GM19238 (cell line): ENCODE results near the gene PGAP2.
A peak's percentile ranks its signal among the peaks of the same experiment; 100 is the strongest.
"Not testable (repeated sequence)": the region's sequence is repeated elsewhere in the genome, so short reads cannot be mapped to it uniquely, and the experiment has no call there.

Experiments
- DNase-seq: peaks from one replicate; pipeline ENCODE4 v3.0.0; 2011; ENCODE audit warnings: low spot score; ENCODE audit not compliant: insufficient read length

PGAP2 gene

DNA sequence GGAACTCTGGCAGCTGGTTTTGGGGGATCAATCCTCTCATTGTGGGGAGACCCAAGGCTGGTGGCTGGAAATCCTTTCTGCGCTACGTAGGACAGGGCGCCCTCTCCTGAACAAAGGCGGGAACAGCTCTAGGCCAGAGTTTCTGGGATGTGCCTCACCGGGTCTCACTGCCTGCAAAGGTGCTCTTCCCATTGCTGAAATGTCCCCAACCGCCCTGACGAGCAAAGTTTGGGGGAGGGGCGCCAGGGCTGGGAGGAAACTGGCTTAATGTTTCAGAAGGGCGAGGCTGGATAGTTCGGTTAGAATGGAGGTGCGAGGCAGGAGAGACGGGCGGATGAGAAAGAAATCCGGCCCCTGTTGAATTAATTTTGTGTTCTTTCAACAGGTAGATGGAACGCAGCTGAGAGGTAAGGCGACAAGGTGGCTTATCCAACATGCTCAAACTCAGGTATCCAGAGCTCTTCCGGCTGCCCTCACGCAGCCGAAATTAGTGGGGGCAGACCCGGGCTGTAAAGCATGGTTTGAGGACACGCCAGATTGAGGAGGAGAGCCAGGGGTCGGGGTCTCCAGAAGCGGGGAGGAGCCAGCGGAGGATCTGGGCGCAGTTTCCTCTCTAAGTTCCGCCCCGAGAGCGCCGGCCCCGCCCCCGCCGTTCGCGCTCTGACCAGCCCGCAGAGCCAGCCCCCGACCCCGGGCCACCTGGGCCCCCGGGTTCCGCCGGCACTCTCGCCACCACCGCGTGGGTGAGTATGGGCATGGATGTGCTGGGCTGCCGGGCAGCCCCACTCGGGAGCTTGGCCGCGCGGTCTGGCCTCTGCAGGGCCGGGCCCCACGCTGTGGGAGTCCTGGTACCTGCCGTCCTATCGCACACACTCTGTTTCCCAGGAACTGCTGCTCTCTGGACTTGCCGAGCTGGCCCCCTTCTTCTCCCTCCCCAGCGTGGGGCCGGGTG is at the start of gene PGAP2:
Gene PGAP2 (plus strand): TSS at position 652 of the 952 bp plus-strand sequence. CDS start 2,700 bp downstream, outside the sequence.
- DNase-seq: peak; percentile 75

DNA sequence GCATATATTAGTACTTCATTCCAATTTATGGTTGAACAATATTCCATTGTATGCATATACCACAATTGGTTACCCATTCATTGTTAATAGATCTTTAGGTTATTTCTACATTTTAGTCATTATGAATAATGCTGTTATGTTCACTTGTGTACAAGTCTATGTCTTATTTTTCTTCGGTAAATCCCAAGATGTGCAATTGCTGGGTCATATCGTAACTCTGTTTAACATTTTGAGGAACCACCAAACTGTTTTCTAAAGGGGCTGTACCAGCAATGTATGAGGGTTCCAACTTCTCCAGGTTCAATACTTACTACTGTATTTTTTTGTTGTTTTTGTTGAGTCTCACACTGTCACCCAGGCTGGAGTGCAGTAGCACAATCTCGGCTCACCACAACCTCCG is 44.1 kb upstream of the PGAP2 start:
- no peak for DNase-seq

GRCh38 chr11:3766836-3767235 is 41.5 kb upstream of the PGAP2 start:
- not testable (repeated sequence) for DNase-seq

DNA sequence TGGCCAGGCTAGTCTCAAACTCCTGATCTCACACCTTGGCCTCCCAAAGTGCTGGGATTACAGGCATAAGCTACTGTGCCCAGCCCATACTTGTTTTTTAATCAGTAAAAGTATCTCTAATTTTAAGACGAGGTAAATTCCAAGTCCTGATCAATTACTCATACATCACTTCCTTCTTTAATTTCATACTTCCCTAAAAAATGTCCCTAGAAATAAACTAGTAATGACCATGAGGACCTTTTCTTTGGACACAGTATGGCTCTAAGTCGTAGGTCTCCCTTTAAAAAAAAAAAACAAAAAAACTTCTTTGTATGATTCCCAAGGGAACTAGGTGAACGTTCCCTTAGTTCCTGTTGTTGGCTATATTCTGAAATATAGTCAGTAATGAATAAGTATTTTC is 40.8 kb upstream of the PGAP2 start:
- DNase-seq: no peak

DNA sequence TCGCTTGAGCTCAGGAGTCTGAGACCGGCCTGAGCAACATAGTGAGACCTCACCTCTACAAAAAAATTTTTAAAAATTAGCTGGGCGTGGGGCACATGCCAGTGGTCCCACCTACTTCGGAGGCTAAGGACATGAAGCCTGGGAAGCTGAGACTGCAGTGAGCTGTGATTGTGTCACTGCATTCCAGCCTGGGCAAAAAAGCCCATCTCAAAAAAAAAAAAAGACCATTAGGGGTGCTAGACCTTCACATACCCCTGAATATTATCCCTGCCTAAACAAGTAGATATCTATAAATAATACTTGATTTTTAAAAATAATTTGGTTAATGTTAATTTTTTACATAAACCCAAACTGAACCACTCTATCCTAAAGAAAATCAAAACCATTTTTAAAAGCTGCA is 35.2 kb upstream of the PGAP2 start:
- no peak for DNase-seq

- DNase-seq: no peak
These were observed 32.5 kb upstream of the PGAP2 start for GRCh38 chr11:3775736-3776406.

- no peak for DNase-seq
These were observed 26.9 kb upstream of the PGAP2 start for GRCh38 chr11:3781423-3781822.

DNA sequence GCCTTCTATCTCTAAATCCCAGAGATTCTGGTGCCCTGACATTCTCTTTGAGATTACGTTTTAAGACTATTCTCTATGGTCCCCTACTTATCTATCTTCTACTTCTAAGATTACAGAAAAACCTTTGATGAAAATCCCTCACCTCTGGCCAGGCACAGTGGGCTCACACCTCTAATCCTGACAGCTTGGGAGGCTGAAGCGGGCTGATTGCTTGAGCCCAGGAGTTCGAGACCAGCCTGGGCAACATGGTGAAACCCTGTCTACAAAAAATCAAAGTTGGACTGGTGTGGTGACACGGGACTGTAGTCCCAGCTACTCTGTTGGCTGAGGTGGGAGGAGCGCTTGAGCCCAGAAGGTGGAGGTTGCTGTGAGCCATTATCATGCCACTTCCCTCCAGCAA is 25.4 kb upstream of the PGAP2 start:
- DNase-seq: no peak

DNA sequence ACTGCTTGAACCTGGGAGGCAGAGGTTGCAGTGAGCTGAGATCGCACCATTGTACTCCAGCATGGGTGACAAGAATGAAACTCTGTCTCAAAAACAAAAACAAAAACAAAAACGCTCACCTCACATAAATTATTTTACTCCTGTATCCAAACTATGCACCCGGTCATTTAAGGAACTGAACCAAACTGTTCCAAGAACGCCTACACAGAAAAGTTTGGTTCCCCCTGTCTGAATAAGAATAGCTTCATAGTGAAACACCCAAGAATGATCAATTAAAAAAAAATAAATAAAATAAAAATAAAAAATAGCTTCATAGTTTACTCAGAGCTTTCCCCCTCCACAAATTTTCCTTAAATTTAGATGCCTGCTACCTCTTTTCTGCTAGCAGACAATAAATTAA is 24.7 kb upstream of the PGAP2 start:
- DNase-seq: no peak

GRCh38 chr11:3786781-3787428 is 21.5 kb upstream of the PGAP2 start:
- no peak for DNase-seq

DNA sequence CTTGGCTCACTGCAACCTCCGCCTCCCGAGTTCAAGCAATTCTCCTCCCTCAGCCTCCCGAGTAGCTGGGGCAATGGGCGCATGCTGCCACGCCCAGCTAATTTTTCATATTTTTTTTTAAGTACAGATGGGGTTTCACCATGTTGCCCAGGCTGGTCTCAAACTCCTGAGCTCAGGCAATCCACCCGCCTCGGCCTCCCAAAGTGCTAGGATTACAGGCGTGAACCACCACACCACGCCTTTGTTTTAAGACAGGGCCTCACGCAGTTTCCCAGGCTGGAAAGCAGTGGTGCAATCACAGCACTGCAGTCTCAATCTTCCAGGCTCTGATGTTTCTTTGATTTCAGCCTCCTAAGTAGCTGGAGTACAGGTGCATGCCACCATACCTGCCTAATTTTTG is 14.0 kb upstream of the PGAP2 start:
- not testable (repeated sequence) for DNase-seq

- no peak for DNase-seq
These were observed 13.0 kb upstream of the PGAP2 start for GRCh38 chr11:3795131-3796001.

- no peak for DNase-seq
These were observed 12.4 kb upstream of the PGAP2 start for GRCh38 chr11:3796002-3796311.

DNA sequence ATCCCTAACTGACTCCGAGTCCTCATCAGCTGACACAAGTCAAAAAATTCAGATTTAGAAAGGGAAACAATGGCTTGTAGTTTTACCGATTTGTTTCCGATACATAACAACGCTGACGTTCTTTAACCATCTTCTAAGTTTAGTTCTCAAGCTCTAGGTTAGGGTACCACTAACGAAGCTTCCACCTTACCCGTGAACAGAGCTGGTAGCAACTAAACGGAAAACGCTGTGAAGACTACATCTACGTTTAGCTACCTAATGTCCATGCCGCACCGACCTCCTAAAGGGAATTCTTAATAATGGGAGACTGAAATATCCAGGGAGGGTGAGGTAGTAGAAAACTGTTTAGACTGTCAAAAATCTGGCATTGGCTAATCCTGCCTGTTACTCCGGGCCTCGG is 12.0 kb upstream of the PGAP2 start:
- DNase-seq: no peak

- DNase-seq: peak; percentile 50
These were observed 11.5 kb upstream of the PGAP2 start for GRCh38 chr11:3796801-3797328.

DNA sequence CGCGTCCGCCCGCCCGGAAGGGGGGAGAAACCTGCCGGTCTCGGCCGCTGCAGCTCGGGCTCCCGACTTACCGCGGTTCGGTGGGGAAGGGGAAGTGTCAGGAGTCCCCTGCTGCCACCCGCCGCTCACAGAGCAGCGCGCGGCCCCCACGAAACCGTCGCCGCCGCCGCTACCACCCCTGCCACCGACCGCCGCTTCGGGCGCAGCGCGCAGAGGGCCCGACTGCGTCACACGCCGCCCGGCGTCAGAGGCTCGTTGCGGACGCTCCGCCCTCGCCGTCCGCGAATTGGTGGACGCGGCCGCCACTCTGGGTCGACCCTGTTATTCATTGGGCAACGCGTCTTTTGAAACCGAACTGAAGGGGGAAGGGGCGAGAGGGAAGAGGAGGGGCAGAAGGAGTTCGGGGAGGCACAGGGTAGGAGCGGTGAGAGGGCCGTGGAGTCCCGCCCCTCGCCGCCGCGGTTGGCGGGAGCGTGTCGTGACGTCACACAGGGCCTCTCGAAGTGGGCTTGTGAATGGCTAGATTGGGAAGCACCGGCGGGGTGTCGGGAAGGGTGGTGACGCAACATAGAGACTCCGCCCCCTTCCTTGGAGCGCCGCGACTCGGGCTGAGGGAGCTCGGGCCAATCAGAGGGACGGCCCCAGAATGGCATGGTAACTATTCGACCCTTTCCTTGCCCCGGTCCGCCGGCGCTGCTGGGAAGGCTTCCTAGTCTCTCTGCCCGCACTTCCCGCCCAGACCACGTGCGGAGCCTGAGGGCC is 10.8 kb upstream of the PGAP2 start, which contains the start of gene NUP98:
Gene NUP98 (minus strand): TSS at position 226 of the 762 bp plus-strand sequence. CDS start 15,437 bp downstream, outside the sequence.
- peak; percentile 97 for DNase-seq

DNA sequence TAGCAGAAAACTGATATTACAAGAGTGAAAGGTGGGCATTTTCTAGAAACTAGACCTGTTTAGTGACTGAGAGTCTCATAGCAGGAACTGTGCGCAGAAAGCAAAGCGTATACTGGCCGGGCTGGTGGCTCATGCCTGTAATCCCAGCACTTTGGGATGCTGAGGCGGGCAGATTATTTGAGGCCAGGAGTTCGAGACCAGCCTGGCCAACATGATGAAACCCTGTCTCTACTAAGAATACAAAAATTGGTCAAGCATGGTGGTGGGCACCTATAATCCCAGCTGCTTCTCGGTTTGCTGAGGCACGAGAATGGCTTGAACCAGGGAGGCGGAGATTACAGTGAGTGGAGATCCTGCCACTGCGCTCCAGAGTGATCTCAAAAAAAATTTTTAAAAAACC is 9.2 kb upstream of the PGAP2 start:
- no peak for DNase-seq

DNA sequence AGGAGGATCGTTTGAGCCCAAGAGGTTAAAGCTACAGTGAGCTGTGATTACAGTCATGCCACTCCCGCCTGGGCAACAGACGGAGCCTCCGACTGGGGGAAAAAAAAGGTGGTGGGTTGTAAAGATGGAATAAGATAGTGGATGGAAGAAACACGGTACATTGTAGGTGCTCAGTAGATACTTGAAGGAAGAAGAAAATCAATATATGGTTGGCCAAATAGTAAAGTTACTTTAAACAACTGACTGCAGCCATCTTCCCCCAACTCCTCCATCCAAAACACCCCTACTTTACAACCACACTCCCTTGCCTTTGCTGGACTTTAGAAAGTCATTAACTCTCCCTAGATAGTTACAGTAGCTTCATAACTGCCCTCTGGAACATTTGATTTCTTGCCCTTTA is 8.5 kb upstream of the PGAP2 start:
- no peak for DNase-seq

DNA sequence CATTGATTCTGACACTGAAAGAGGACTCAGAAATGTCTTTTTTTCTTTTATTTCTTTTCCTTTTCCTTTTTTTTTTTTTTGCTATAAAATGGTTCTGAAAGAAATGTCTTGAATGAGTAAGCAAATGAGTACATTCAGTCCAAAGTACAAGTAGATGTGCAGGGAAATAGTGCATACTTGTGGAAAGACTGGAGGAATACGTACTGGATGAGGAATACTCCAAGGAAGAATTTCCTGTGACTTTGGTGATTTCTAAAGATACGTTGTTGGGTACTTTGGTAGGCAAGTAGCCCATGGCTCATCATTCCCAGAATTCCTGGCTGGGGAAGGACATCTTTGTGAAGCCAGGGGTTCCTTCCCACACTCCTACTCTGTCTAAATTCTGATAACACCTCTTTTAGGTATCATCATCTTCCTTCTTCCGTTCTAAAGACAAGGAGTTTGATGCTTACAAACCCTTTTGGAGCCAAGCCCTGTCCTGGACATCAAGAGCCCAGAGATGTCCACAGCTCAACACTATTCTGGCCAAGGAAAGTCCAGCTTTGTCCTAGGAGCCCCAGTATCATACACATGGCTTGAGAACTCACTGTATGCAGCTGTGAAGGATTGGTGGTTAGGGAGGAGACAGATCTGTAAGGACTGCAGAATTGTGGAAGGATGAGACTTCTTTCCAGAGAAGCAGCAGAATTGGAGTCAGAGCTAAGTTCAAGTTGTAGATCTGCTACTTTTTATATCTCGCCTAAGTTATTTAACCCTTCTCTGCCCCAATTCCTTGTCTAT is 6.2 kb upstream of the PGAP2 start:
- DNase-seq: no peak
